ENCODE results near the gene CBLC.

GRCh38 chr19:44800461-44800860, 22.8 kb downstream of the CBLC start:
- TF ChIP-seq CTCF (IDR thresholded peaks at IDR 0.05 in 4 of 5, conservative IDR thresholded peaks at IDR 0.05 in 1 of 5) (peak; percentile 86 to 95 (median 89)), POLR2A (IDR thresholded peaks at IDR 0.05) (no peak)

All from gastrocnemius medialis (tissue), 4 donors.